Left lung (tissue), 10 donors: ENCODE measurements around the gene POLR2F. TPM values are rescaled to one million over a fixed set of nuclear protein-coding genes. Genes with fewer than 3 reads are reported as not detected.

ENCODE experiments used
- ATAC-seq: fragments of 200-7000 bp; cut with Tn5 transposase; one replicate; pipeline ENCODE4 v1.9.1; 2020; ENCODE audit warnings: moderate library complexity
- DNase-seq, 4 donors: peaks; one replicate each; pipeline ENCODE4 v3.0.0-alpha.2; 2013 to 2020
- H3K27ac ChIP-seq, 2 donors: fragments of 200-600 bp; sonication (generic) in 1 of 2; one replicate each; pipeline versions ENCODE4 v1.5.0 to v1.8.0; 2020 to 2021
- H3K27me3 ChIP-seq, 2 donors: fragments of 200-600 bp; sonication (generic) in 1 of 2; one replicate each; pipeline versions ENCODE4 v1.5.0 to v1.8.0; 2020 to 2021
- H3K36me3 ChIP-seq, 2 donors: fragments of 200-600 bp; sonication (generic) in 1 of 2; one replicate each; pipeline versions ENCODE4 v1.5.0 to v1.8.0; 2020 to 2021
- H3K4me1 ChIP-seq, 2 donors: fragments of 200-600 bp; one replicate each; pipeline ENCODE4 v1.8.0; 2021
- H3K4me3 ChIP-seq, 2 donors: fragments of 200-600 bp; sonication (generic) in 1 of 2; one replicate each; pipeline versions ENCODE4 v1.5.0 to v1.8.0; 2020 to 2021; ENCODE audit warnings: mild to moderate bottlenecking in 1 of 2
- H3K9me3 ChIP-seq, 2 donors: fragments of 200-600 bp; sonication (generic) in 1 of 2; one replicate each; pipeline versions ENCODE4 v1.5.0 to v1.8.0; 2020 to 2021
- CTCF ChIP-seq, 2 donors: fragments of 200-600 bp; sonication (generic) in 1 of 2; IDR thresholded peaks; one replicate each; pipeline versions ENCODE4 v1.5.0 to v1.8.0; 2021; ENCODE audit warnings: antibody characterized with exemption in 2 of 2
- intact Hi-C, 2 donors: fragments of 100-400 bp; cut with DNase I; formaldehyde crosslinking; loops; one replicate each; pipeline versions ENCODE4 v1.11.2 to v1.14.2; 2022
- polyA plus RNA-seq, 6 donors: library from polyadenylated mRNA; unstranded; fragments of 120-200 nt; gene quantifications; one replicate each; pipeline ENCODE4 v1.2.1, GENCODE V29; 2013; ENCODE audit not compliant: insufficient read length in 6 of 6
- total RNA-seq, 2 donors: library from RNA; stranded (reverse); fragmentation: NEBNext Ultra II Directional; extraction: Animal tissue kit (Norgen Biotek cat#: 25700); gene quantifications; one replicate each; pipeline ENCODE4 v1.2.1, GENCODE V29; 2021
- donor health status: DM: no; HTN: yes; CAD: no.
- donor health status: DM: no; HTN: no; CAD: no.

Gene POLR2F
- total and polyA plus RNA-seq, 8 donors = 49.2 to 66.0 (median 60.2) TPM

GRCh38 chr22:37995460-37995859 is 42.0 kb downstream of the POLR2F start:
- H3K4me3 ChIP-seq = no peak overlapping the region
- H3K36me3 ChIP-seq = no peaks in the 10 kb centered on the region
- ATAC-seq = no peak
- H3K27ac ChIP-seq = no peak overlapping the region
- no peaks in the 10 kb centered on the region for H3K27me3 ChIP-seq
- H3K4me1 ChIP-seq = no peaks in the 10 kb centered on the region
- no peaks in the 10 kb centered on the region for H3K9me3 ChIP-seq
- no peak for DNase-seq
- intact Hi-C loops = no loop called here
- no peak for TF ChIP-seq CTCF (IDR thresholded peaks at IDR 0.05)

- H3K27ac ChIP-seq = no peak overlapping the region
- no peaks in the 10 kb centered on the region for H3K36me3 ChIP-seq
- H3K4me3 ChIP-seq = no peak overlapping the region
- H3K9me3 ChIP-seq = no peaks in the 10 kb centered on the region
- ATAC-seq (no peak), DNase-seq (no peak)
- intact Hi-C loops = no loop called here
- no peaks in the 10 kb centered on the region for H3K4me1 ChIP-seq
- no peaks in the 10 kb centered on the region for H3K27me3 ChIP-seq
- TF ChIP-seq CTCF (IDR thresholded peaks at IDR 0.05) = no peak
Observed at GRCh38 chr22:37996079-37996478, 42.6 kb downstream of the POLR2F start.

- no peaks in the 10 kb centered on the region for H3K27me3 ChIP-seq
- H3K36me3 ChIP-seq = no peaks in the 10 kb centered on the region
- no peaks in the 10 kb centered on the region for H3K4me1 ChIP-seq
- intact Hi-C loops = no loop called here
- no peak for TF ChIP-seq CTCF (IDR thresholded peaks at IDR 0.05)
- no peak for ATAC-seq
- no peak overlapping the region for H3K4me3 ChIP-seq
- DNase-seq = no peak
- H3K27ac ChIP-seq = no peak overlapping the region
- no peaks in the 10 kb centered on the region for H3K9me3 ChIP-seq
Observed at GRCh38 chr22:37996515-37997246, 43.2 kb downstream of the POLR2F start.

GRCh38 chr22:37998543-37998942 is 45.0 kb downstream of the POLR2F start:
- no peaks in the 10 kb centered on the region for H3K27me3 ChIP-seq
- no peaks in the 10 kb centered on the region for H3K9me3 ChIP-seq
- no peak for DNase-seq
- no peak overlapping the region for H3K4me3 ChIP-seq
- ATAC-seq = no peak
- TF ChIP-seq CTCF (IDR thresholded peaks at IDR 0.05) = no peak
- intact Hi-C loops = no loop called here
- H3K36me3 ChIP-seq = no peaks in the 10 kb centered on the region
- no peak overlapping the region for H3K27ac ChIP-seq
- H3K4me1 ChIP-seq = no peaks in the 10 kb centered on the region

GRCh38 chr22:37999236-37999635 is 45.7 kb downstream of the POLR2F start:
- Histone ChIP-seq H3K36me3 (no peaks in the 10 kb centered on the region), H3K9me3 (no peaks in the 10 kb centered on the region), H3K4me1 (no peaks in the 10 kb centered on the region), H3K4me3 (no peak overlapping the region), H3K27ac (no peak overlapping the region), H3K27me3 (no peaks in the 10 kb centered on the region)
- TF ChIP-seq CTCF (IDR thresholded peaks at IDR 0.05) = no peak
- ATAC-seq (no peak), DNase-seq (no peak)
- intact Hi-C loops = no loop called here
